ENCODE measurements around the gene TOM1L2.

DNA sequence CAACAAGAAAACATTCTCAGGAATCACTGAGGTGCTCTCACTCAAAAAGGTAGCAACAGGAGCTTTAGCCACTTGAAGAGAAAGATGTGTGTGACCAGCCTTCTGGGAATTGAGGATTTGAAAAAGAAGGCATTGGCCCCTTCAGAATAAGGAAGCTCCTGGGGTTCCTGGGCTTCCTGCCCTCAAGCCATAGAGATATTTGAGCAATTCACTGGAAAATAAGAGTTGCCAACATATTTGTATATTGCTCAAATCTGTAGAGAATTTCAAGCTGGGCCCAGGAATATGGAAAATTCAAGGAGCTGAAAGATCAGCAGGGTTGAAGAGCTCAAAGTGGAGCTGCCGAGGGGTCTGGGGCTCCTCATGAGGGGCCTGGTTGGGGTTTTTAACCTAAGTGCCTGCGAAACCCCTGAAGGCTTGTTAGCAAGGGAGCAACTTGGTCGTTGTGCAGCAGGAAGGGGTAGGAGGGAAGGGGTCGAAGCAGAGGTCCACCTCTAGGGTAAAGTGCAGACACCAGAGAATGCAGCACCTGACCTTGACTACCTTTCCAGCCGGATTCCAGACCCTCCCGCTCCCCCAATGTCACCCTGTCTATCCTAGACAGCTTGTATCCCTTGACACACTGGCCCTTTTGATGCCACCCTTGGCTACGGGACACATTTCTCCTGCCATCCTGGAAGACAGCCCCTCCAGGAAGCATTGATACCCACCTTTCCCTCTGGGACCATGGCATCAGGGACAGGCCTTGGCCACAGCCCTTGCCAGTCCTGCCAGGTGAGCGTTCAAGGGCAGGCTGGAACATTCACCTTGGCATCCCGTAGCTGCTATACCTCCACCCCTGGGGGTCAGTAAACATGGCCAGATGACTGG lies 67.8 kb downstream of the TOM1L2 start:
- TF ChIP-seq, protein P1, sequence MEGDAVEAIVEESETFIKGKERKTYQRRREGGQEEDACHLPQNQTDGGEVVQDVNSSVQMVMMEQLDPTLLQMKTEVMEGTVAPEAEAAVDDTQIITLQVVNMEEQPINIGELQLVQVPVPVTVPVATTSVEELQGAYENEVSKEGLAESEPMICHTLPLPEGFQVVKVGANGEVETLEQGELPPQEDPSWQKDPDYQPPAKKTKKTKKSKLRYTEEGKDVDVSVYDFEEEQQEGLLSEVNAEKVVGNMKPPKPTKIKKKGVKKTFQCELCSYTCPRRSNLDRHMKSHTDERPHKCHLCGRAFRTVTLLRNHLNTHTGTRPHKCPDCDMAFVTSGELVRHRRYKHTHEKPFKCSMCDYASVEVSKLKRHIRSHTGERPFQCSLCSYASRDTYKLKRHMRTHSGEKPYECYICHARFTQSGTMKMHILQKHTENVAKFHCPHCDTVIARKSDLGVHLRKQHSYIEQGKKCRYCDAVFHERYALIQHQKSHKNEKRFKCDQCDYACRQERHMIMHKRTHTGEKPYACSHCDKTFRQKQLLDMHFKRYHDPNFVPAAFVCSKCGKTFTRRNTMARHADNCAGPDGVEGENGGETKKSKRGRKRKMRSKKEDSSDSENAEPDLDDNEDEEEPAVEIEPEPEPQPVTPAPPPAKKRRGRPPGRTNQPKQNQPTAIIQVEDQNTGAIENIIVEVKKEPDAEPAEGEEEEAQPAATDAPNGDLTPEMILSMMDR (IDR thresholded peaks at IDR 0.05) = no peak
- TF ChIP-seq POLR2A (IDR thresholded peaks at IDR 0.05) = no peak

All from adrenal gland (tissue), 5 donors.